ENCODE results near the gene CHRND.

Gene CHRND

DNA sequence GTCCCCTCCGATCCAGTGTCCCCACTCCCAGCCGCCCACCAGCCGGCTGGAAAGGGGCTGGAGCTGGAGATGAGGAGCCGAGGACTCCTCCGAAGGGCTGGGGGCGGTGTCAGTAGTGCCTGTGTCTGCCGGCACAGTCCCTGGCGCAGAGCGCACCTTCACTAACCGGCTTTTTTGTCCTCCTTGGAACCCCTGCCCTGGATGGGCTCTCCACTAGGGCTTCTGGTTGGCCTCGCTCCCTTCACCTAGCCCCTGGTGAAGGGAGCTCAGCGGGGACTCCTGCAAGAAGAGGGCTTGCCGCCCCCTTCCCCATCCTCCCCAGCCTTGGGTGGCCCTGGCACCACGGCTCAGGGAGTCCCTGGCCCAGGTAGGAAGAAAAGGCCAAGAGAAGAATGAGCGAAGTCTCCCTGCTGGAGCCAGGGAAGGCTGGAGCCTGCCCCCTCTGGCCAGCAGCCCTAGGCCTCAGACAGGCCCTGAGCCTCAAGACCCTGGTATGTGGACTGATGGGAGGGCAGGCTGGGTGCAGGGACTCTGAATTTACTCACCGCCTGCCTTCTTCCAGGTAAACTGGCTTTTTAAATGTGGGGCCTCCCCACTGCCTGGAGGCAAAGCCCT, 37.8 kb upstream of the CHRND start:
- no peak for DNase-seq

DNA sequence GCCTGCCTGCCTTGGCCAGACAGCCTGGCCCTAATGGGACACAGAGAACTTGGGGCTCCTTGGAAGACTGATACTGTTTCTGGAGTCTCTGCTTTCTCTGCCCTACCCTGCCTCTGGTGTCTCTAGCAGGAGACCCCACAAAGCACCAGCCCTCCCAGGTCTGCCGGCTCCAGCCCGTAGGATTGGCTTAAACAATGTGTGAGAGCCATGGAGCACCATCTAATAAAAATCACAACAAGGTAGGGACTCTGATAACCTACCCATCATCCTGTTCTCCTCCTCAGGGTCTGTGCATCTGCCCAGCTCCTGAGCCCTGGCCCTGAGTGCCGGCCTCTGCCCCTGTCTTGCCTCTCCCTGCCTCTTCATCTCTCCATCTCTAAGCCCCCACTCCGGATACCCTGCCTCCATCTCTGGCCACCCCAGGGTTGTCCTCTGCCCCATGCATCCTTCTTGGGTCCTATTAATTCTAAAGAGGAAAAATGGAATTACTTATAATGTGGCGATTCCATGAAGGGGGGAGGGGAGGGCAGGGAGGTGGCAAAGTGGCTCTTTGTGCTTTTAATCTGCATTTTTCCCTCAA, 37.1 kb upstream of the CHRND start:
- no peak for DNase-seq

DNA sequence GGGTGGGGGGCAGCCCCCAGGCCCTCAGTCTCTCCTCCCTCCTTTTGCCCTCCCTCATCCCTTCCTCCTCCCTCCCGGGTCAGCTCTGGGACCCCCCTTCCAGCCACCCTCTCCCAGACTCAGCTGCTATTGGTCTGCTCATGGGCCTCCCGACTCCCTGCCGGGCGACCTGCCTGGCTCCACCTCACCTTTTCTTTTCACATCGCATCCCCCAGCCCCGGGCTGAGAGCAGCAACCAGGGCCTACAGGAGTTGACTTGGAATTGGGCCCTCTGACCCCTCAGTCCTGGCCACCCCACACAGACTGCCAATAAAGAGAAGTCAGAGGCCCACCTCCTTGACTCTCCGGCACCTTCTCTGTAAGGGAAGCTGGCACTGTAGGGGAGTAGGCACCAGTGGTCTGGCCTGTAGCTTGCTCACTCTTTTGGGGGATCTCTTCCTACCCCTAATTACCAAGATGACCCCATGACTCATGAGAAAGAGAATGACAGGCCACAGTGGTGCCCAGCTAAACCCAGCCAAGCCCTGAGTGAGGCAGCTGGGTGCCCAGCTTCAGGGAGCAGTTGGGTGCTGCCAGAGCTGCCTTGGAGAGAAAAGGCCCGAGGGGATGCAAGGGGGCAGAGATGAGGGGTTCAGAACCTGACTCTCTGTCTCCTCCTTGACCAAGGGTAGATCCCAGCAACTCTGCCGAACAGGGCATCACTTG, 36.3 kb upstream of the CHRND start:
- no peak for DNase-seq

- no peak for DNase-seq
Observed at GRCh38 chr2:232490221-232491138, 35.5 kb upstream of the CHRND start.

GRCh38 chr2:232491139-232491780, 34.7 kb upstream of the CHRND start:
- DNase-seq, result no peak

DNA sequence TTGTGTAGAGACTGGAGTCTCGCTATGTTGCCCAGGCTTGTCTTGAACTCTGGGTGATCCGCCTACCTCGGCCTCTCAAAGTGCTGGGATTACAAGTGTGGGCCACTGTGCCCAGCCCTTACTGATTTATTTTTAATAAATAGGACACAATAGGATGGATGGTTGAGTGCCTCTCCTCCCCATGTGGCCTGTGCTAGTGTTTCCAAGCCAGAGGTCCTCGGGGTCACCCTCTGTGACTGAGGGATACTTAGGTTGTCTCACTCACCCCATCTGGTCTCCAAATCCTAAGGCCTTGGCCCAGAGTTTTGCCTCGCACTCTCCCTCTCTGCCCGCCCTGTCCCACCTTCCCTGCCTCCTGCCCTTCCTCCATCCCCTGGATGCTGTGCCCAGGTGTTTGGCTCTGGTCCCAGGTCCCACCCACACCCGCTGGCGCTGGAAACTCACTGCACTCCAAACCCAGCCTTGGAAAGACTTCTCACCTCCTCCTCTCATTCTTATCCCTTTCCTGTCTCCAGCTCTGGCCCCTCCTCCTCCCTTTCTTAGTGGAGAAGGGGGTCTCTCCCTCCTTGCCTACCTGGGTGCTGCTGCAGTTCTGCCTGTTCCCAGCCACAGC, 33.6 kb upstream of the CHRND start:
- peak; percentile 16 for DNase-seq

DNA sequence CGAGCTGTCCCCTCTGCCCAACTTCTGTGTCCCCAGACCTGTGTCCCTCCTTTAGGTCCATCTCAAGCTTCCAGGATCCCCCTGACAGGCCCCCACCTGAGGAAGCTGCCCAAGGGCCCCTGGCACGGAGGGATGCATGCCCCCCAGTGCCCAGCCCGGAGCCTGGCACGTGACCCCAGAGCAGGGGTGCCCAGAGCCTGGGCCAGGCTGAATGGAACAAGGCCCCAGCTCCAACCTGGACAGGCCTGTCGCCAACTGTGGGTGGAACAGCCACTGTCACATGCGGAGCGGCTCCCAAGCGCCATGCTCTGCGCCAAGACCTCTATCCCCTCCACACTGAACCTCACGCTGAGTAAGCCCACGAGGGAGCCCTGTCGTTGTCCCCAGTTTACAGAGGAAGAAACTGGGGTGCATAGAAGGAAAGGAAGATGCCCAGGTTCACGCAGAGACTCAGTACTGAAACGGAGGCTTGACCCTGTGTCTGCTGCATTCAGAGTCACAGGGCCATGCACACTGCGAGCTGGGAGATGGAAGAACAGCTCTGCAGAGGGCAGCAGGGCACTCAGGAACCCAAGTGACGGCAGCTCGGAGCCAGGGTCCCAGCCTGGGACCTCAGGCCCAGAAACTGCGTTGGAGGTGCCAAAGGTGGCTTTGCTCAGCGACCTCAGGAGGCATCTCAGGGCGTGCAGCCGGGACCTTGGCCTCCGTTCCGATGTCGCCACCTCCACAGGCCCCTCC, 32.8 kb upstream of the CHRND start:
- no peak for DNase-seq

DNA sequence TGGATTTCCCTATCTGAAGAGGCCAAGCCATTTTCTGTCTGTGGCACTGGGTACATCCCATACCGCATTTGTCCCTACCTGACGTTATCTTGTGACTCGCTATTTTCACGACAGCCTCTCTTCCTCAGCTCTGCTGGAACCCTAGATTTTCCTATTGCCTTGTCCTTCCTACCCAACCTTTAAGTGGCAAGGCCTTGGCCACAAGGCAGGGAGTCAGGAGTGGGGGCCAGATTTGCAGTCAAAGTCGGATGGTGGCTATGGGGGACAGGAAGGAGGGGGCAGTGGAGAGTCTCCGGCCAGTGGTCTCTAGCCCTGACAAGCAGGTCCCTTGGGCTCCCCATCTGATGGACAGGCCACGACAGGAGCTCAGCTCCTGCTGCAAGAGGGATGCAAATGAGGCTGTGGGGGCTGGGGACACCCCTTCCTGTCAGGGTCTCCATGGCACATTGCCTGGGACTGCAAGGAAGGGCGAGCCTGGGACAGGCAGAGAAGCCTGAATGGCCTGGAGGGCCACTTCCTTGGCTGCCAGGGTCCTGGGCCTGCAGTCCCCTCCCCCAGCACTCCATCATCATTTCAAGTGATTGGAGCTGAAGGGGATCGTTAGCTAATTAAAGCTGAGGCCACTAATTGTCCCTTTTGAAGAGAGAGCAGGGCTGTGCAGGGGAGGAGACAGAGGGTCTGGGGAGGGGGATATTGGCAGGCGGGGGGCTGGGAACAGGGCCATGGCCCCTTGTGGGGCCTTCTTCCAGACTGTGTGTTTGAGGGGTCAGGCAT, 32.1 kb upstream of the CHRND start:
- DNase-seq, result no peak

GRCh38 chr2:232494542-232494941, 31.4 kb upstream of the CHRND start:
- DNase-seq, result no peak

DNA sequence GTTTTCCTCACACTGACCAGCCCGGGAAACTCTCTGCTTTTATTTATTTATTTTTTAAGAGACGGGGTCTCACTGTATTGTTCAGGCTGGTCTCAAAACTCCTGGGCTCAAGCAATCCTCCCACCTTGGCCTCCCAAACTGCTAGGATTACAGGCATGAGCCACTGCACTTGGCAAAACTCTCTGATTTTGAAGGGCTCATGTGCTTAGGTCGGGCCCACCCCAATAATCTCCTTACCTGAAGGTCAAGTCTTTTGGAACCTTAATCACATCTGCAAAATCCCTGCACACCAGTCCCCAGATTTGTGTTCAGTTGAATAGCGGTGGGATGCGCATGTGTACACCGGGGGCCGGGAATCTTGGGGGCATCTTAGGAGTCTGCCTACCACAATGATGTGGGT, 30.7 kb upstream of the CHRND start:
- DNase-seq, result no peak

- DNase-seq, result no peak
Observed at GRCh38 chr2:232496501-232497270, 29.3 kb upstream of the CHRND start.

GRCh38 chr2:232497348-232497747, 28.6 kb upstream of the CHRND start:
- no peak for DNase-seq

DNA sequence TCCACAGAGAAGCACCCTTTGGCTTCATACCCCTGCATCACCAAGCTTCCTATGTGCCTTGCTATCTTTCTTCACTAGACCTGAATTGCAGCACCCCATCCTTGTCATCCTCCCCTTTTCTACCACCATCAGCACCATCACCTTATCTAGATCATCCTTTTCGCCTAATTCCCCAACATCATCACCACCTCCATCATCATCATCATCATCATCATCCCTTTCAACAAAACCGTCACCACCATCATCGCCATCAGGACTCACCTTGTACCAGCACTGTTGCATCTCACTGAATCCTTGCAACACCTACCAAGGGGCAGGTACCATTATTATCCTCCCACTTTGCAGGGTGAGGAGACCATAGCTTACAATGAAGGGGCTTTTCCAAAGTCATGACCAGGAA, 27.5 kb upstream of the CHRND start:
- no peak for DNase-seq

DNA sequence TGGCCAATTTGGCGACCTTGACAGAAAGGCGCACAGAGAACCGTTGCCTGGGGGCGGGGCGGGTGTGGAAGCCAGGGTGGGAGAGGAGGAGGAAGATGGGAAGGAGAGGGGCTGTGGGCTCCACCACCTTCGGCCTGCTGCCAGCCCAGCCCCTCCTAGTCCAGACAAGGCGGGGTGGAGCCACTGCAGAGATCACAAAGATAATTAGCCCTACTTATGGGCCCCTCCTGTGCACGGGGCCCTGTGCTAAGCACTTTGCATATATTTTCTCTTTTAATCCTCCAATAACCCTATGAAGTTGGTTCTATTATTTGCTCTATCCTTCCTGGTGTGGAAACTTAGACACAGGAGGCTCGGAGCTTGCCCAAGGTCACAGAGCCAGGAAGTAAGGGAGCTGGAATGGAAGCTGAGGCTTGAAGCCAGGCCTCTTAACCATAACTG, 24.6 kb upstream of the CHRND start:
- DNase-seq, result no peak

DNA sequence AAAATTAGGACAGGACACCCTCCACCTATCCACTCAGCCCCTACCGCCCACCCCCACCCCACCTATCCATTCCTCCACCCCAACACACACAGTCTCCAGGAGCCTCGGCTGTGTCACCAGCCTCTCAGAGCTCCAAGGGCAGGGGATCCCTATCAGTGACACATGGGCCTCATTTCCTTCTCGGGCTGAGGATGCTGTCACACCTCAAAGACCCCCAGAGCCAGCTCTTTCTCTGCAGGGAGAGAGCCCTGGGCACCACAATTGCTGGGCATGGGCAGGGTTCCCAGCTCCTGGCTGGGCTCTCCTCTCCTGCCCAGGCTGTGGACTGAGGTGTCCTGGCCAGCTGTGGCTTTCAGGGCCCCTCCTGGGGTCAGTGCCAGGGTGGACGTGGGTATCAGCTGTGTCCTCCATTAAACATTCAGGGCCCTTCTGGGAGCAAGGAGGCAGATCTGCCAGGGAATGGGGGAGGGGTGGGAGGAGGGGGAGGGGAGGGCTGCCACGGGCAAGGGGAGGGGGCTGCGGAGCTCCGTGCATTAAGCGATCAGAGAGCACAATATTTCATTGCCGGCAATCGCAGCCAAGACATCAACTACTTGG, 24.1 kb upstream of the CHRND start:
- no peak for DNase-seq

GRCh38 chr2:232502511-232502910, 23.4 kb upstream of the CHRND start:
- DNase-seq, result no peak

GRCh38 chr2:232502911-232503808, 22.8 kb upstream of the CHRND start:
- no peak for DNase-seq

DNA sequence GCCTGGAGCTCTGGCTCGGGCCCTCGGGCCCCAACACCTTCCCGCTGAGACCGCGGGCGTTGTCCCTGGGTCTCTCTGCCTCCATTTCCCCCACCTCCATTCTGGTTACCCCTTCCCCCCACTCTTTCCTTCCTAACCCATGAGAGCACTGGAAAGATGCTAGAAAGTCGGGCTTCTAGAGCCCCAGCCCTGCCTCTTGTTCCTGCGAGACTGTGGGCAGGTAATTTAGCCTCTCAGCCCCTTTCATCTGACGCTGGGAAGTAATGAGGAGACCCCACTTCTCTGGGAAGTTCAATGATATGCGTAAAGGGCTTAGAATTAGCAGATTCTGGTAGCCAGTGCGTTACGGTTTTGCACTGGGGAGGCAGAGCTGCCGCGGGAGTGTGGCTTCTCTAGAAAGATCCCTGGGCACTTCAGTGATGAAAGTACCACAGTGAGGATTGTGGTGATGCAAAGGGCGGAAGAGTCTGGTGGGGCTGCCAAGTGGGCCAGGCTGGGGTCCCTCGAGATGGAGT, 22.1 kb upstream of the CHRND start:
- no peak for DNase-seq

Data from DMS79 (cell line).